Measurements from ENCODE around the gene SSBP3.

The SSBP3 gene

DNA sequence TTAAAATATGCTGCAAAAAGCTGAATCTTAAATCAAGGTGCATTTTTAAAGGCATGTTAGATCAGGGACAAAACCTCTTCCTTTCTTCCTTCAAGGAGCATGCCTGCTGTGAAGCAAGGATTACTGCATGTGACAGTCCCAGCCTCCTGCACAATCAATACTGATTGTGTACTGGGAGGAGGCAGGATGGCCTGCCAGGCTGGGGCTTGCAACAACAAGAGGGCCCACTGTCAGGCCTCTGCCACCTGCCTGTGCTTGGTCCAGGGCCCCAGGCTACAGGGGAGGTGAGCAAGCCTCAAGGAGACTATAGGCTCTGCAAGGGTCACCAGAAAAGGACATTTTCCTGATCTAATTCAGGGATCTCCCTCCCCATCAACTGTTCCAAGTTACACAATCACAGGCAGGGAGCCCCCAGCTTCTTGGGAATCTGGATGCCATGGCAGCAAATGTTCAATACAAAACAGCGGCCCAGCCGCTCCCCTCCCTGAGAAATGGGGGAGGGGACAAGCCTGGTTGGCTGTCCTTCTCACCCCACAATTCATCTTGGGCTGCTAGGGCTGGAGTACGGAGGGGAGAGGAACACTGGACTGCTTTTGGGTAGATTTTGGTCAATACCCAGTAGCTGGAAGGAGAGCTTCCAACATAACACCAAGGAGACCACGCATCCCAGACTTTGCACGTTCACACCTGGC lies 76.7 kb downstream of the SSBP3 start:
- DNase-seq (ENCODE audit: low read depth in 2 of 2), result no peak

GRCh38 chr1:54328066-54328636 lies 78.0 kb downstream of the SSBP3 start:
- no peak for DNase-seq (ENCODE audit: low read depth in 2 of 2)

DNA sequence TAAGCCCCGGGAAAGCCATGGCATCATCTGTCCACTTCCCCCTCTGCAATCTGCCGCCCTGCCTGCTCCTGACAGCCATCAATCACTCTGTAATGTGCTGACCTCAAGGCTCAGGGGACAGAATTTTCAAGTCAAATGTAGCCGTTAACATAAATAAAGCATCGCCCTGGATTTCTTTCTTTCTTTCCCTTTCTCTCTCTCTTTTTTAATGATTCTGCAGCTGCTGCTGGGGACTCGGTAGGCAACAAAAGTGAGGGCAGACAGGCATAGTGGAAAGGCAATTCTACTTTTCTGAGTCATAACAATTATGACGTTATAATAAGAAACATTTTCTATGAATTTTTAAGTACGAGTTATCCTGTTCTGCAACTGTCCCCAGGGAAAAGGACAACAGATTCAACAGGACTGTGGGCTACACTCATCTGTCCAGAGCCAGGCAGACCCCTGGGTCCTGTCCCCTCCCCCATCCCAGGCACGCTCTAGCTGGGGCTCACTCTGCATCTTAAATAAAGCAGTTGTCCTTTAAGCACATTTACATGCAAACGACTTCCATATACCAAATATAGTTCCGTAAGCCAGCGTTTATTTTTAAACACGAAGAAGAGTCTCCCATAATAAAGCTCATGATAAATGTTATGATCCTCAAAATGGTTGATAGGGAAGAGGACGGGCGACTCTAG lies 78.7 kb downstream of the SSBP3 start:
- no peak for DNase-seq (ENCODE audit: low read depth in 2 of 2)

DNA sequence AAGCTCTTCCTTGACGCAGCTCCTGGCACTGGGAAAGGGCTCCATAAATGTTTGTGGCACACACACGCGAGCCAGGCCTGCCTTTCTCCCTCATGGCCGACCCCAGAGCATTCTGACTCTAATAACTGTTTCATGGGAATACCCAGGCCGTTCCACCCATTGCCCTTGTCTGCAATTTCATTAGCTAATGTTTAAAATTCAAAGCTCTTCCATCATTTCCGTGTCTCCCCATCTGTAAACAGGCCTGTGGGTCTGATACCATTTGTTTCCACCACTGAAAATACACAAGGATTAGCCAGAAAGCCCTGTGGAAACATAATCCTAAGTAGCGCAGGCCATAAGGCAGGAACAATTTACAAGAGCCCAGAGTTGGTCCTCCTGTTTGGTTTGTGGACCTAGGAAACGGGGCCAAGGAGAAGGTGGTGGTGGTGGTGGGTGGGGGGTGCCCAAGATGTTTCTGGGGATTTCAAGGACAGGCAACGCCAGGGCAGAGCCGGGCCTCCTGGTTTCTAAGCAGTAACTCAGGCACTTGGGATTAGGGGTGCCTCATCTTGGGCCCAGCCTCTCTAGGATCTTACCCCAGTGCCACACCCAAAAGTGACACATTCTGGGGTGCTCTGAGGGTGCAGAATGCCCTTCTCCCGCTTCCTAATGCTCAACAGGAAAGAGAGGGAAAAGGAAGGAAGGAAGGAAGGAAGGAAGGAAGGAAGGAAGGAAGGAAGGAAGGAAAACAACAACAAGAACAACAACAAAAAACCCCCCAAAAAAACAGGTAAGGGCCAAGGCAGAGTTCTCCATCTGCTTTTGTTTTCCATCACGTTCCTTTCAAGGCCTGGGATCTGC lies 79.4 kb downstream of the SSBP3 start:
- DNase-seq (ENCODE audit: low read depth in 2 of 2), result no peak

DNA sequence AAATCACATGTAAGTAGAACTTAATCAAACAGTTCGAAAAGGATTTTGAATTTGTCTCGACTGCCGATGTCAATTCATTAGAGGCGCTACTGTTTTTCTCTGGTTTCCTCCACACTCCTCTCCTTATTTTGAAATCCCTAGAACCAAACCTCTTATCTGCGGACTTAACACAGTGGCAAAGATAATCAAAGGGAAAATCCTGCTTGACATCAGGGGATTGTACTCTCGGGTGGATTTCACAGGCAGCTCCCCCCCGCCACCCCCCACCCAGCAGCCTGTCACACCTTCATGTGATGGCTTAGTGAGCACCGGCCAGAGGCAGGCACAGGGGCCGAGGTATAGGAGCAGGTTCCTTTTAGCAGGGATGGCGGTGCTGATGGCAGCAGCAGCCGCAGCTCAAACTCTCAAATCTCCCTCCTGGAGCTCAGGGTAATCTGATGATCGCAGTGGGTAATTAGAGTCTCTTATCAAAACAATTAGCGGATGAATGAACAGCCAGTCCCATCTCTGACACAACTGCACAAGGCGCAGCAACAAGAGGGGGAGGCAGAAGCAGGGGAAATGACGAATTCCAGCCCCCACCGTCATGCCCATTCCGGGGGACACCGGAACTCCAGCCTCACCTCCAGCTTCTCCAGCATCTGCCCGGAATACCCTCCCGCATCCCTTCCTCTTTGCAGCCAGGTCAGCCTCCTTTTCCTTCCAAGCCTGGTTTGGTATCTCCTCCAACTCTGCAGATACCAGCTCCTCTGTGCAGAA lies 80.3 kb downstream of the SSBP3 start:
- no peak for DNase-seq (ENCODE audit: low read depth in 2 of 2)

GRCh38 chr1:54325284-54325683 lies 80.9 kb downstream of the SSBP3 start:
- DNase-seq (ENCODE audit: low read depth in 2 of 2), result no peak

GRCh38 chr1:54324251-54325140 lies 81.7 kb downstream of the SSBP3 start:
- no peak for DNase-seq (ENCODE audit: low read depth in 2 of 2)

- DNase-seq (ENCODE audit: low read depth in 2 of 2), result no peak
These were observed 82.3 kb downstream of the SSBP3 start for GRCh38 chr1:54323921-54324250.

DNA sequence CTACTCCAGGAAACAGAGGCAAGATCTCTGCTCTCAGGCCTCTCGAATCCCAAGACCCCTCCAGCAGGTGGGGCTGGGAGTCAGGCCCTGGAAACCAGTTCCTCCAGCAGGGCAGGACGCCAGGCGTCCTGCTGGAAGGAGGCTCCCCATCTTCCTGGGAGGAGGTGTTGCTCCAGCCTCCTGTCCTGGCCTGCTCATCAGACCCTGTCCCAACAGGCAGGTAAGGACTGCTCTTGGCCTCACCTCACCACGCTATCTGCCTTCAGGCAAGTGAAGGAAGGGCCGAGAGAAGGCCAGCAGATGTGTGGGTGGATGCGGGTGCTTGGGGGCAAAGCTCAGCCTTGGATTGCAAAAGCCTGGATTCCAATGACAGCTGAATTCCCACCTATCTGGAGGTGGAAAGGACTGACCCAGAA lies 82.9 kb downstream of the SSBP3 start:
- no peak for DNase-seq (ENCODE audit: low read depth in 2 of 2)

- DNase-seq (ENCODE audit: low read depth in 2 of 2), result no peak
These were observed 87.9 kb downstream of the SSBP3 start for GRCh38 chr1:54318246-54318814.

DNA sequence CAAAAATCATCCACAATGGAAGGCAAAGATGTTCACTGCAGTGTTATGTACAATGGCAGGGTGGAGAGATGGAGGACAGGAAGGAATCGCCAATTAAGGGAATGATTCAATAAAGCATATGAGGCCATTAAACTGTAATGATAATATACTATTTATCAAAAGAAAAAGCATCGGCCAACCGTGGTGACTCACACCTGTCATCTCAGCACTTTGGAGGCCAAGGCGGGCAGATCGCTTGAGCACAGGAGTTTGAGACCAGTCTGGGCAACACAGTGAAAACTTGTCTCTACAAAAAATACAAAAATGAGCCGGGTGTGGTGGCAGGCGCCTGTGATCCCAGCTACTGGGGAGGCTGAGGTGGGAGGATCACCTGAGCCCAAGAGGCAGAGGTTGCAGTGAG lies 89.1 kb downstream of the SSBP3 start:
- no peak for DNase-seq (ENCODE audit: low read depth in 2 of 2)

DNA sequence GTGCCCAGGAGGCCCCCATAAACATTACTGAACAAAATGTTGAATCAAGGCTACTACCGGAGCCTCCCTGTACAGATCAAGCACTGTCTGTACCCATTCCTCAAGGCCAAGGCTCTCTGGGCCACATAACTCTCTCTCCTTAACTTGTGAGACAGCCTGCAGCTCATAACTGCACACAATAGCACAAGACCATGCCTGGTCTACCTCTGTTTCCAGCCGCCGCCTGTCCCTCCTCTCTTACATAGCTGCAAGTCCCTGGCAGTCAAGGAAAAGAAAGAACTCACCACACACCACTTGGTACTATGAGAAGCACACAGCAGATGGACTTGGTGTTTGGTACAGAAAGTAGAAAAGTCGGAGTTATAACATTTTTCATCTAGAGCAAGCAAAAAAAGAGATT lies 91.1 kb downstream of the SSBP3 start:
- no peak for DNase-seq (ENCODE audit: low read depth in 2 of 2)

DNA sequence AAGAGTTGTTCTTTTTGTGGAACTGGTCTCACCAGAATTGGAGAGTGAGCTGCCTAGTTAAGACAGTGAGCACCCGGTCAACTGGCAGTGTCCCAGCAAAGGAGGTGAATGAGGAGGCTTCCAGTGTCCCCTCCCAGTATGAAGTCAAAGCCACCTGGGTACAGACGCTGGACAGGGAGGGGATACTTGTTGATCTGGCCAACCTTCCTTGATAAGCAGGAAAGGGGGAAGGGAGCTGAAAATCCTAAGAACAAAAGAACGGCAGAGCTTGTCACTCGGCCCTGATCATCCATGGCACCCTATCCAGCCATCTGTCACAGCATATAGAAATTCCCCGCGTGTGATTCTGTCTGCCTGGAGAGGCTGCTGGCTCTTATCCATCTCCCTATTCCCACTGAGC lies 91.5 kb downstream of the SSBP3 start:
- no peak for DNase-seq (ENCODE audit: low read depth in 2 of 2)

DNA sequence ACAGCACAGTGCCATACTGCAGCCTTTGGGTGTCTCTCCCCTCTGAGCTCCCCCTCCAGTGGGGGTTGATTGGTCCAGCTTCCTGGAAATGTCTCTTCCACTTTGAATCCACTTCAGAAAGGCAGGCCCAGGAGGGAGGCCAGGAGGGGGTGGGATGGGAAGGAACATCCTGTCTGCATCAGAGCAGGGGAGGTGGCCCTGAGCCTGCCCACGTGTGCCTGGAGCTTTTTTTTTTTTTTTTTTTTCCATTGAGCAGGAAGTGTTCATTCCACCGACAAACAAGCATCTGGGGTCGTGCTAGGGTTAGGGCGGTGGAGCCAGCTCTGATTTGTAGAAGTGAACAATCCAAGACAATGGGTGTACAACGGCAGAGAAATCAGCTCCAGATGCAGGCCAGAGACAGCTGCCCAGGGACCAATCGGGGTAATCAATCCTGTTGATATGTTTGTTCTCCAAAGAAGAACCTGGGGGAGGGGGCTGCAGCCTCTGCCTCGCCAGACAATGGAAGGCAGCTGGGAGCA lies 93.3 kb downstream of the SSBP3 start:
- no peak for DNase-seq (ENCODE audit: low read depth in 2 of 2)

DNA sequence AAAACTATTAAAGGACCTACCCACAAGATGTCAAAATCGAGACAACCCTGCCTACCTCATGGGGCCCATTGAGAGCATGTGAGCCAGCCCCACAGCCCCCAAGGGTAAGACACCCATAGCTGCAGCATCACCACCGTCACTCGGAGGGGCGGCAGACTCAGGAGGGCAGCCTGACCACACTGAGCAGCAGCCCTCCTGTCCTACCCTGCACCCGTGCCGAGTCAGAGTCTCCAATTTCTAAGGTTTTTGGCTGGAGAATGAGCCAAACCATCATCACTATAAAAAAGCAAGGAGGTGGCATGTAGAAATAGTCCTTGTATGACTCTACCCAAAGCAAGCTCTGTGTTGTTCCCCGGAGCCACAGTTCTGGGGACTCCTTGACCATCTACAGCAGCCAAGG lies 94.7 kb downstream of the SSBP3 start:
- DNase-seq (ENCODE audit: low read depth in 2 of 2), result no peak

- no peak for DNase-seq (ENCODE audit: low read depth in 2 of 2)
These were observed 95.5 kb downstream of the SSBP3 start for GRCh38 chr1:54310439-54311328.

DNA sequence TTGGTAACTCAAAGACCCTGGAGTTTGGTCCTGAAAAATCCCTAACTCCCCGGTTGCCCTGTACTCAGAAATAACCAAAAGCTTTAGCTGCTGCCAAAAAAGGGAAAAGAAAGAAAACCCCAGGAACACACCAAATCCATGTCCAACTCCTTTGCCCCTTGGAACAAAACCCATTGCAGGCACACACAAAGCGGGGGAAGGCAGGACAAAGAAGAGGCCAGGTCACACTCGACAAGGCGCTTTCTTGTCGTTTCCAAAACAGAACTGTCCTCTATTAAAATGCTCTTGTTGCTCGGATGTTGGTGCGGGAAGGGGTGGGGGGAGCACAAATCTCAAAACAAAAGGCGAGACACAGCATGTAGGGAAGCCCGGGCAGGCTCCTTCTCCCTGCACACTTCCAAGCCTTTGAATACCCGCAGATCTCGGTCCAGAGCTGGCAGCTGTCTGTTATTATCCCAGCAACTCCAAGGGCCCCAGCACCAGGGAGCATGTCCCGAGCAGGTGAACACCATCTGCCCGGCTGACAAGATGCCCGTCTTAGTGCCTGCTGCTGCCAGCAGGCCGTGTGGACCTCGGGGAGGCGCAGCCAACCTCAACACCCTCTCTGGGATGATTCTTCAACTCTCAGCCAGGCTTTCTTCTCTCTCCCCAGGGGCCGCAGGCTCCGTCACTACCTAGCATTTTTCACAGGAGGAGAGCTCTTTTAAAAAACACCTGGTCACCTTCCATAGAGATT lies 96.4 kb downstream of the SSBP3 start:
- DNase-seq (ENCODE audit: low read depth in 2 of 2), result no peak

- DNase-seq (ENCODE audit: low read depth in 2 of 2), result no peak
These were observed 98.9 kb downstream of the SSBP3 start for GRCh38 chr1:54307305-54307704.

Measured in stimulated activated CD4-positive, alpha-beta T cell treated with anti-CD3 and anti-CD28 coated beads, Interleukin-12 subunit alpha, Interleukin-12 subunit beta, amount 100 ng/mL, for 24 hours (primary cell).